Kidney (tissue), 14 donors: ENCODE results near the gene DRD2. TPM values are rescaled to one million over a fixed set of nuclear protein-coding genes. Genes with fewer than 3 reads are reported as not detected.

Experiments
- DNase-seq, 5 donors: peaks; one replicate each; pipeline ENCODE4 v3.0.0-alpha.2; 2013 to 2020
- FAIRE-seq: peaks from 2 replicates; lab custom pipeline; 2012; peaks lifted over from hg19 to GRCh38; lab: Jason Lieb, UNC
- H3K27ac ChIP-seq, 2 donors: one replicate each; pipeline ENCODE4 v1.7.0; 2013; ENCODE audit warnings: low read depth in 2 of 2, low read length in 2 of 2, inconsistent platforms in 1 of 2
- H3K27me3 ChIP-seq: one replicate; pipeline ENCODE4 v1.7.1; 2013; ENCODE audit warnings: low read length, inconsistent platforms; ENCODE audit not compliant: control insufficient read depth, insufficient read depth
- H3K36me3 ChIP-seq, 3 donors: one replicate each; pipeline versions ENCODE4 v1.7.0 to v1.7.1; 2013; ENCODE audit warnings: low read length in 3 of 3, control low read depth in 1 of 3, inconsistent platforms in 1 of 3; ENCODE audit not compliant: insufficient read depth in 3 of 3, control insufficient read depth in 2 of 3
- H3K4me1 ChIP-seq, 3 donors: one replicate each; pipeline versions ENCODE4 v1.7.0 to v1.7.1; 2013; ENCODE audit warnings: low read length in 3 of 3, inconsistent platforms in 1 of 3, low read depth in 1 of 3; ENCODE audit not compliant: control insufficient read depth in 2 of 3, insufficient read depth in 2 of 3
- H3K4me3 ChIP-seq, 3 donors: one replicate each; pipeline versions ENCODE4 v1.7.0 to v1.8.1; 2013; ENCODE audit warnings: low read length in 3 of 3, control low read depth in 1 of 3, inconsistent platforms in 1 of 3
- H3K9ac ChIP-seq, 3 donors: one replicate each; pipeline versions ENCODE4 v1.7.0 to v1.7.1; 2013; ENCODE audit warnings: low read length in 3 of 3, control low read depth in 1 of 3, inconsistent platforms in 1 of 3
- H3K9me3 ChIP-seq, 3 donors: one replicate each; pipeline versions ENCODE4 v1.7.0 to v1.7.1; 2013; ENCODE audit warnings: low read length in 3 of 3, control low read depth in 1 of 3, inconsistent platforms in 1 of 3; ENCODE audit not compliant: control insufficient read depth in 2 of 3, insufficient read depth in 1 of 3
- intact Hi-C: fragments of 100-400 bp; cut with DNase I; formaldehyde crosslinking; loops from one replicate; pipeline ENCODE4 v1.11.1; 2022
- polyA plus RNA-seq: library from polyadenylated mRNA; stranded (reverse); fragments of 350-450 nt; fragmentation: Illumina TruSeq; extraction: RNeasy Lipid Tissue Mini Kit (QIAGEN cat#74804); gene quantifications from one replicate; pipeline ENCODE4 v1.2.3, GENCODE V29; 2014; ENCODE audit warnings: low read depth, low replicate concordance; ENCODE audit not compliant: insufficient read depth
- total RNA-seq: library from RNA; stranded (reverse); fragmentation: NEBNext Ultra II Directional; extraction: Animal tissue kit (Norgen Biotek cat#: 25700); gene quantifications from one replicate; pipeline ENCODE4 v1.2.1, GENCODE V29; 2021
- TF ChIP-seq, protein P1 (sequence below): IDR thresholded peaks from 3 replicates; pipeline ENCODE4 v1.5.1; 2012; ENCODE audit warnings: mild to moderate bottlenecking, moderate library complexity, borderline replicate concordance; ENCODE audit not compliant: insufficient read depth; ENCODE audit errors: extremely low read depth
- donor health status: control.
- donor health status: control.
- donor health status: control.
- donor health status: control.
- donor health status: control.
- donor health status: DM: yes; HTN: yes; CAD: no.
- donor health status: Normal renal cell carcinoma (clear cell type).

The DRD2 gene
- total and polyA plus RNA-seq, 2 donors from 2014 or later: 0.31 to 0.47 TPM

DNA sequence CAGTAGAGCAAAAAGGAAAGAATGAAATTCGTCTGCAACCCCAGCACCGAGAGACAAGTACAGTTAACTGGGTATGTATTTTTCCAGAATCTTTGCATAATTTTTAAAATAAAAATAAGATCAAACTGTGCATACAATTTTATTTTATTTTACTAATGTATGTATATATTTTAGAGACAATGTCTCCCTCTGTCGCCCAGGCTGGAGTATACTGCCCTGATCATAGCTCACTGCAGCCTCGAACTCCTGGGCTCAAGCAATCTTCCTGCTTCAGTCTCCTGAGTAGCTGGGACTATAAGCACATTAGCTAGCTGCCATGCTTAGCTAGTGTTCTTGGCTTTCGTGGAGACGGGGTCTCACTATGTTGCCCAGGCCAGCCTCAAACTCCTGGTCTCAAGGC lies 18.8 kb upstream of the DRD2 start:
- TF ChIP-seq, protein P1, sequence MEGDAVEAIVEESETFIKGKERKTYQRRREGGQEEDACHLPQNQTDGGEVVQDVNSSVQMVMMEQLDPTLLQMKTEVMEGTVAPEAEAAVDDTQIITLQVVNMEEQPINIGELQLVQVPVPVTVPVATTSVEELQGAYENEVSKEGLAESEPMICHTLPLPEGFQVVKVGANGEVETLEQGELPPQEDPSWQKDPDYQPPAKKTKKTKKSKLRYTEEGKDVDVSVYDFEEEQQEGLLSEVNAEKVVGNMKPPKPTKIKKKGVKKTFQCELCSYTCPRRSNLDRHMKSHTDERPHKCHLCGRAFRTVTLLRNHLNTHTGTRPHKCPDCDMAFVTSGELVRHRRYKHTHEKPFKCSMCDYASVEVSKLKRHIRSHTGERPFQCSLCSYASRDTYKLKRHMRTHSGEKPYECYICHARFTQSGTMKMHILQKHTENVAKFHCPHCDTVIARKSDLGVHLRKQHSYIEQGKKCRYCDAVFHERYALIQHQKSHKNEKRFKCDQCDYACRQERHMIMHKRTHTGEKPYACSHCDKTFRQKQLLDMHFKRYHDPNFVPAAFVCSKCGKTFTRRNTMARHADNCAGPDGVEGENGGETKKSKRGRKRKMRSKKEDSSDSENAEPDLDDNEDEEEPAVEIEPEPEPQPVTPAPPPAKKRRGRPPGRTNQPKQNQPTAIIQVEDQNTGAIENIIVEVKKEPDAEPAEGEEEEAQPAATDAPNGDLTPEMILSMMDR: no peak
- Histone ChIP-seq H3K36me3 (no peaks in the 10 kb centered on the region), H3K27me3 (no peaks in the 10 kb centered on the region), H3K4me1 (no peaks in the 10 kb centered on the region), H3K27ac (no peak overlapping the region), H3K4me3 (no peak overlapping the region), H3K9me3 (no peaks in the 10 kb centered on the region), H3K9ac (no peak overlapping the region)
- DNase-seq (no peak), FAIRE-seq (no peak)
- intact Hi-C loops: no loop called here

DNA sequence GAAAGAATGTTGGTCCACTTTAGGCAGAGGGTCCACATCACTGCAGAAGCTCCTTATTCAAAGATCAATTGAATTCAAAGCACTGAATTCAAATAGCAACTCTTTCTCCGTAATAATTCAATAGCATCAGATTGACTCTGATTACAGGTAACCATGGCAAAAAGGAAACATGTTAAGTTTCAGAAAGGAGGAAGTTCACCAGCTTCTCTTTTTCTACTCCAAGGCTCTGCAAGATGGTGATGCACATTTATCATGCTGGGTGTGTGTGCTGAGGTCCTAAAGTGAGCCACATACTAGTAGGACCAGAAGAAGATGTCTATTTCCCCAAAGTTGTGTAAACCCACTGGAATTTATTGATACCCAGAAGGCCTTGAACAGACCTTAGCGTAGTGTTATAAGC lies 18.0 kb upstream of the DRD2 start:
- Histone ChIP-seq H3K9ac (no peak overlapping the region), H3K4me3 (no peak overlapping the region), H3K36me3 (no peaks in the 10 kb centered on the region), H3K9me3 (no peaks in the 10 kb centered on the region), H3K4me1 (no peaks in the 10 kb centered on the region), H3K27ac (no peak overlapping the region), H3K27me3 (no peaks in the 10 kb centered on the region)
- DNase-seq: no peak
- FAIRE-seq: no peak
- TF ChIP-seq, protein P1: no peak
- intact Hi-C loops: no loop called here

DNA sequence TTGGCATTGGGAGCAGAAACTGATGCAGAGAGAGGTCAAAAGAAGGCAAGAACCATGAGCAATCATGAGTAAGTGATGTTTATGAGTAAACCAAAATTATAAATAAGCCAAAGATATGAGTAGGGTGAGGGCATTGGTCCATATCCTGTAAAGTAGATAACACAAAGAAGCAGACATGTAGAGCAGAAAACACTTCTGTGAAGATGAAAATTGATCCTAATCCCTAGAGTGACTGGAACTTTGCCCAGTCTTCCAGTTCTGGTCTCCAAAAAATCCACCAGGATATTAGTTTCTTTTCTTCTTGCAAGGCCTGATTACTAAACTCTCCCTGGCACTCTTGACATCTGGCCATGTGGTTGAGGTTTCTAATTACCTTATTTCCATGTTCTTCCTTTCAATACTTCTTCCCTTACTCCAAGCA lies 13.7 kb upstream of the DRD2 start:
- no peak for FAIRE-seq

DNA sequence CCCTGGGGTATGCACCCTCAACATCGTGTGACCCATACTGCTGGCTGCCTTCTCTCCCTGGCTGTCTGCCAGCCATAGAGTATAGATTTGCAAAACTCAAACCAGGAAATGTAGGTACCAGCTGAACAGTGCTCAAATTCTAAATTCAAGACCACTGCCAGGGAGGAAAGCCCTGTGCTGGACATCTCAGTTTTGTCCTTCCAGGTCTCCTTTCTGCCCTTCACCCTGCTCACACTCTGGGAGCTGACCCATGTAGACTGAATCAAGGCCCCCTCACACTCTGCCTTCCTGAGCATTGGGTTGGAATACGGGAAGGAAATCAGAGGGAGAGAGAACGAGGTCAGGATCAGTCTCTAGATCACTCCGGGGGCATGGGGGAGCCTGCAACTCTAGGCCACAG lies 12.4 kb upstream of the DRD2 start:
- Histone ChIP-seq H3K4me3 (no peak overlapping the region), H3K9me3 (no peaks in the 10 kb centered on the region), H3K27me3 (no peaks in the 10 kb centered on the region), H3K4me1 (no peaks in the 10 kb centered on the region), H3K27ac (no peak overlapping the region), H3K9ac (no peak overlapping the region), H3K36me3 (no peaks in the 10 kb centered on the region)
- no peak for FAIRE-seq
- TF ChIP-seq, protein P1: no peak
- DNase-seq: no peak
- intact Hi-C loops: no loop called here

More for the DNA sequence above, 13.7 kb upstream of the DRD2 start:
- H3K4me1 ChIP-seq: no peaks in the 10 kb centered on the region
- no peaks in the 10 kb centered on the region for H3K36me3 ChIP-seq
- no peak for DNase-seq
- H3K4me3 ChIP-seq: no peak overlapping the region
- TF ChIP-seq, protein P1: no peak
- no peaks in the 10 kb centered on the region for H3K27me3 ChIP-seq
- no peak overlapping the region for H3K9ac ChIP-seq
- H3K9me3 ChIP-seq: no peaks in the 10 kb centered on the region
- intact Hi-C loops: no loop called here
- H3K27ac ChIP-seq: no peak overlapping the region
